ENCODE measurements around the gene ZNF280A. TPM values are rescaled to one million over a fixed set of nuclear protein-coding genes. Genes with fewer than 3 reads are reported as not detected.

The ZNF280A gene
- total and polyA plus RNA-seq, 2 donors (not counting 3 experiments of a cell fraction or from before 2014, with no cell fraction given) = 0.15 TPM; not detected in 1

DNA sequence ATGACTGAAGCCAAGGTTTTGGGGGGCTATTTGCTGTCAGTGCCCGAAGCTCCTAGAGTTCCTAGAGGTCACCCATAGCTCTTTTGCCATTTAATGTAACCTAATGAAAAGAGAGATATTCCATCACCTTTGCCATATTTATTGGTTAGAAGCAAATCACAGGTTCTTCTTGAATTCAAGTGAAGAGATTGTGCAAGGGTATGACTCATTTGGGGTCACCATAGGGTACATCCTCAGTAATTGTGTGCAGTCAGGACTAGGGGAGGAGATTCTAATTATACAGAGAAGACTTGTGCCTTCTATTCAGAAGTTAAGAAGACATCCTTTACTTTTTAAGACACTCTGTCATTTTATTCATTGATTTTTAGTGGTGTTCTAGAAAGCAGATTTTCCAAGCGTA lies 45.9 kb upstream of the ZNF280A start:
- dilution Hi-C loops (cut with MboI; ENCODE audit: extremely low pct_ligation_motif_present, low sequenced_read_pairs) (no loop called here), intact Hi-C loops (cut with micrococcal nuclease) (no loop called here)
- TF ChIP-seq, protein P1, sequence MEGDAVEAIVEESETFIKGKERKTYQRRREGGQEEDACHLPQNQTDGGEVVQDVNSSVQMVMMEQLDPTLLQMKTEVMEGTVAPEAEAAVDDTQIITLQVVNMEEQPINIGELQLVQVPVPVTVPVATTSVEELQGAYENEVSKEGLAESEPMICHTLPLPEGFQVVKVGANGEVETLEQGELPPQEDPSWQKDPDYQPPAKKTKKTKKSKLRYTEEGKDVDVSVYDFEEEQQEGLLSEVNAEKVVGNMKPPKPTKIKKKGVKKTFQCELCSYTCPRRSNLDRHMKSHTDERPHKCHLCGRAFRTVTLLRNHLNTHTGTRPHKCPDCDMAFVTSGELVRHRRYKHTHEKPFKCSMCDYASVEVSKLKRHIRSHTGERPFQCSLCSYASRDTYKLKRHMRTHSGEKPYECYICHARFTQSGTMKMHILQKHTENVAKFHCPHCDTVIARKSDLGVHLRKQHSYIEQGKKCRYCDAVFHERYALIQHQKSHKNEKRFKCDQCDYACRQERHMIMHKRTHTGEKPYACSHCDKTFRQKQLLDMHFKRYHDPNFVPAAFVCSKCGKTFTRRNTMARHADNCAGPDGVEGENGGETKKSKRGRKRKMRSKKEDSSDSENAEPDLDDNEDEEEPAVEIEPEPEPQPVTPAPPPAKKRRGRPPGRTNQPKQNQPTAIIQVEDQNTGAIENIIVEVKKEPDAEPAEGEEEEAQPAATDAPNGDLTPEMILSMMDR (IDR thresholded peaks at IDR 0.05; ENCODE audit: extremely low read depth in 1 of 2, insufficient read depth in 1 of 2, low read depth in 1 of 2, low read length in 2 of 2) = no peak
- TF ChIP-seq FOS (IDR thresholded peaks at IDR 0.05; ENCODE audit: borderline replicate concordance, insufficient read depth, low read length) = no peak
- TF ChIP-seq GATA2 (IDR thresholded peaks at IDR 0.05; ENCODE audit: insufficient read depth, insufficient read length, low read depth, low read length) = no peak
- TF ChIP-seq, protein P2, sequence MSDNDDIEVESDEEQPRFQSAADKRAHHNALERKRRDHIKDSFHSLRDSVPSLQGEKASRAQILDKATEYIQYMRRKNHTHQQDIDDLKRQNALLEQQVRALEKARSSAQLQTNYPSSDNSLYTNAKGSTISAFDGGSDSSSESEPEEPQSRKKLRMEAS (IDR thresholded peaks at IDR 0.05; ENCODE audit: insufficient read depth, insufficient read length) = no peak
- TF ChIP-seq MYC (IDR thresholded peaks at IDR 0.05; ENCODE audit: low read depth, low read length) = no peak
- no peak for TF ChIP-seq EZH2 (IDR thresholded peaks at IDR 0.05; ENCODE audit: borderline replicate concordance, low read depth, low read length, severe bottlenecking)
- TF ChIP-seq POLR2A (IDR thresholded peaks at IDR 0.05; ENCODE audit: low read depth, low read length) = no peak
- TF ChIP-seq POLR2AphosphoS5 (IDR thresholded peaks at IDR 0.05; ENCODE audit: insufficient read depth, low read depth, low read length) = no peak
- TF ChIP-seq JUN (IDR thresholded peaks at IDR 0.05; ENCODE audit: borderline replicate concordance, insufficient read depth, insufficient read length, low read depth) = no peak
- Histone ChIP-seq H2AFZ (ENCODE audit: low read depth, low read length) (no peak overlapping the region), H3K79me2 (ENCODE audit: control insufficient read depth, insufficient read depth, low read length) (no peaks in the 10 kb centered on the region), H3K9ac (replicated peaks; ENCODE audit: extremely low read depth, insufficient read depth, low read length) (no peak overlapping the region), H4K20me1 (replicated peaks; ENCODE audit: control insufficient read depth, extremely low read depth, insufficient read depth, low read length) (no peaks in the 10 kb centered on the region), H3K4me1 (ENCODE audit: control insufficient read depth, extremely low read depth, insufficient read depth, low read length) (no peaks in the 10 kb centered on the region), H3K36me3 (ENCODE audit: control insufficient read depth in 2 of 2, extremely low read depth in 1 of 2, insufficient read depth in 2 of 2, low read length in 2 of 2) (no peaks in the 10 kb centered on the region), H3K27me3 (ENCODE audit: control insufficient read depth in 2 of 2, insufficient read depth in 2 of 2, low read length in 2 of 2) (peaks cover 6 to 9% of the 10 kb centered on the region in 2 experiments), H3K9me1 (replicated peaks; ENCODE audit: control insufficient read depth, extremely low read depth, insufficient read depth, low read length) (no peaks in the 10 kb centered on the region), H3K9me3 (replicated peaks; ENCODE audit: control insufficient read depth, insufficient read depth, low read length) (no peaks in the 10 kb centered on the region), H3K4me3 (replicated peaks in 1 of 3; ENCODE audit: insufficient read depth in 1 of 3, low read depth in 1 of 3, low read length in 3 of 3) (no peak overlapping the region), H3K4me2 (ENCODE audit: insufficient read depth, low read length) (no peak overlapping the region), H3K27ac (ENCODE audit: insufficient read depth, low read depth, low read length) (no peak overlapping the region)
- no TSS peak for BruUV-seq (replicated peaks)
- ChIA-PET CTCF (interaction anchor here (1.0 to 4.2 kb wide), 3 partner anchors 8 to 22 kb away, joined by 3 to 28 read pairs (median 3); no protein-coding TSS in a partner anchor), POLR2A (no interaction called here)
- DNase-seq (ENCODE audit: low read depth, low spot score) (no peak), FAIRE-seq (no peak)
